Measurements from ENCODE around the gene NLRX1. TPM values are rescaled to one million over a fixed set of nuclear protein-coding genes. Genes with fewer than 3 reads are reported as not detected.

NLRX1 gene
- total RNA-seq, 1 experiment from 2014 or later = 7.5 TPM

- no peak overlapping the region for H3K27ac ChIP-seq (ENCODE audit: low read length)
- H3K4me2 ChIP-seq (ENCODE audit: low read depth, low read length, poor library complexity, severe bottlenecking) = peak overlapping the region; percentile 73
- no peaks in the 10 kb centered on the region for H3K27me3 ChIP-seq (ENCODE audit: low read length)
- no peaks in the 10 kb centered on the region for H3K9me3 ChIP-seq (ENCODE audit: low read length)
- H3K36me3 ChIP-seq (ENCODE audit: insufficient read depth, low read length) = no peaks in the 10 kb centered on the region
- peaks cover 3% of the 10 kb centered on the region for H3K4me1 ChIP-seq (ENCODE audit: low read length)
- H3K9me2 ChIP-seq (replicated peaks; ENCODE audit: insufficient read depth, low read length) = no peaks in the 10 kb centered on the region
- no peaks in the 10 kb centered on the region for H4K20me1 ChIP-seq (ENCODE audit: insufficient read depth, low read depth, low read length)
- H3K9ac ChIP-seq (ENCODE audit: low read length) = peak overlapping the region; percentile 79
- peak overlapping the region; percentile 78; the same call in 1 of the 2 replicates for H2AFZ ChIP-seq (ENCODE audit: low read length)
- peak overlapping the region; percentile 74 for H3K4me3 ChIP-seq (ENCODE audit: low read length)
- H3K79me2 ChIP-seq (ENCODE audit: low read length) = no peaks in the 10 kb centered on the region
- no peak for DNase-seq
Observed at GRCh38 chr11:119169282-119169719, 776 bp downstream of the NLRX1 start.

- H3K36me3 ChIP-seq (ENCODE audit: insufficient read depth, low read length) = no peaks in the 10 kb centered on the region
- H3K4me1 ChIP-seq (ENCODE audit: low read length) = peaks cover 3% of the 10 kb centered on the region
- no peaks in the 10 kb centered on the region for H3K27me3 ChIP-seq (ENCODE audit: low read length)
- H3K4me2 ChIP-seq (ENCODE audit: low read depth, low read length, poor library complexity, severe bottlenecking) = no peak overlapping the region
- H3K4me3 ChIP-seq (ENCODE audit: low read length) = no peak overlapping the region
- no peaks in the 10 kb centered on the region for H4K20me1 ChIP-seq (ENCODE audit: insufficient read depth, low read depth, low read length)
- H3K9me2 ChIP-seq (replicated peaks; ENCODE audit: insufficient read depth, low read length) = no peaks in the 10 kb centered on the region
- no peaks in the 10 kb centered on the region for H3K9me3 ChIP-seq (ENCODE audit: low read length)
- no peak overlapping the region for H3K27ac ChIP-seq (ENCODE audit: low read length)
- no peak overlapping the region for H3K9ac ChIP-seq (ENCODE audit: low read length)
- no peak overlapping the region for H2AFZ ChIP-seq (ENCODE audit: low read length)
- no peak for DNase-seq
- no peaks in the 10 kb centered on the region for H3K79me2 ChIP-seq (ENCODE audit: low read length)
Observed at GRCh38 chr11:119172513-119172912, 4.0 kb downstream of the NLRX1 start.

- H3K9me3 ChIP-seq (ENCODE audit: low read length) = no peaks in the 10 kb centered on the region
- no peaks in the 10 kb centered on the region for H3K79me2 ChIP-seq (ENCODE audit: low read length)
- DNase-seq = no peak
- no peak overlapping the region for H3K27ac ChIP-seq (ENCODE audit: low read length)
- no peak overlapping the region for H3K4me2 ChIP-seq (ENCODE audit: low read depth, low read length, poor library complexity, severe bottlenecking)
- H3K9ac ChIP-seq (ENCODE audit: low read length) = no peak overlapping the region
- no peaks in the 10 kb centered on the region for H3K27me3 ChIP-seq (ENCODE audit: low read length)
- H3K36me3 ChIP-seq (ENCODE audit: insufficient read depth, low read length) = no peaks in the 10 kb centered on the region
- no peaks in the 10 kb centered on the region for H3K9me2 ChIP-seq (replicated peaks; ENCODE audit: insufficient read depth, low read length)
- H2AFZ ChIP-seq (ENCODE audit: low read length) = no peak overlapping the region
- H3K4me3 ChIP-seq (ENCODE audit: low read length) = no peak overlapping the region
- peaks cover 3% of the 10 kb centered on the region for H3K4me1 ChIP-seq (ENCODE audit: low read length)
- no peaks in the 10 kb centered on the region for H4K20me1 ChIP-seq (ENCODE audit: insufficient read depth, low read depth, low read length)
Observed at GRCh38 chr11:119173453-119173852, 4.9 kb downstream of the NLRX1 start.

- Histone ChIP-seq H3K4me2 (ENCODE audit: low read depth, low read length, poor library complexity, severe bottlenecking) (no peak overlapping the region), H3K27ac (ENCODE audit: low read length) (no peak overlapping the region), H3K79me2 (ENCODE audit: low read length) (no peaks in the 10 kb centered on the region), H3K27me3 (ENCODE audit: low read length) (no peaks in the 10 kb centered on the region), H3K9ac (ENCODE audit: low read length) (no peak overlapping the region), H3K9me2 (replicated peaks; ENCODE audit: insufficient read depth, low read length) (no peaks in the 10 kb centered on the region), H3K36me3 (ENCODE audit: insufficient read depth, low read length) (no peaks in the 10 kb centered on the region), H3K9me3 (ENCODE audit: low read length) (no peaks in the 10 kb centered on the region), H3K4me3 (ENCODE audit: low read length) (no peak overlapping the region), H2AFZ (ENCODE audit: low read length) (no peak overlapping the region), H4K20me1 (ENCODE audit: insufficient read depth, low read depth, low read length) (no peaks in the 10 kb centered on the region), H3K4me1 (ENCODE audit: low read length) (no peaks in the 10 kb centered on the region)
- DNase-seq = no peak
Observed at GRCh38 chr11:119175493-119176077, 7.1 kb downstream of the NLRX1 start.

- H3K4me3 ChIP-seq (ENCODE audit: low read length) = no peak overlapping the region
- no peaks in the 10 kb centered on the region for H3K9me3 ChIP-seq (ENCODE audit: low read length)
- H3K27ac ChIP-seq (ENCODE audit: low read length) = no peak overlapping the region
- H3K4me2 ChIP-seq (ENCODE audit: low read depth, low read length, poor library complexity, severe bottlenecking) = no peak overlapping the region
- no peaks in the 10 kb centered on the region for H3K79me2 ChIP-seq (ENCODE audit: low read length)
- H3K9ac ChIP-seq (ENCODE audit: low read length) = no peak overlapping the region
- no peaks in the 10 kb centered on the region for H4K20me1 ChIP-seq (ENCODE audit: insufficient read depth, low read depth, low read length)
- H2AFZ ChIP-seq (ENCODE audit: low read length) = no peak overlapping the region
- H3K4me1 ChIP-seq (ENCODE audit: low read length) = no peaks in the 10 kb centered on the region
- H3K36me3 ChIP-seq (ENCODE audit: insufficient read depth, low read length) = no peaks in the 10 kb centered on the region
- DNase-seq = no peak
- no peaks in the 10 kb centered on the region for H3K9me2 ChIP-seq (replicated peaks; ENCODE audit: insufficient read depth, low read length)
- no peaks in the 10 kb centered on the region for H3K27me3 ChIP-seq (ENCODE audit: low read length)
Observed at GRCh38 chr11:119178166-119178680, 9.7 kb downstream of the NLRX1 start.

- no peak for DNase-seq
Observed at GRCh38 chr11:119179342-119179741, 10.8 kb downstream of the NLRX1 start.

GRCh38 chr11:119179983-119180382, 11.5 kb downstream of the NLRX1 start:
- no peaks in the 10 kb centered on the region for H3K9me3 ChIP-seq (ENCODE audit: low read length)
- no peaks in the 10 kb centered on the region for H3K36me3 ChIP-seq (ENCODE audit: insufficient read depth, low read length)
- no peak overlapping the region for H2AFZ ChIP-seq (ENCODE audit: low read length)
- no peaks in the 10 kb centered on the region for H4K20me1 ChIP-seq (ENCODE audit: insufficient read depth, low read depth, low read length)
- H3K4me2 ChIP-seq (ENCODE audit: low read depth, low read length, poor library complexity, severe bottlenecking) = no peak overlapping the region
- no peaks in the 10 kb centered on the region for H3K27me3 ChIP-seq (ENCODE audit: low read length)
- DNase-seq = no peak
- no peaks in the 10 kb centered on the region for H3K9me2 ChIP-seq (replicated peaks; ENCODE audit: insufficient read depth, low read length)
- no peaks in the 10 kb centered on the region for H3K4me1 ChIP-seq (ENCODE audit: low read length)
- no peak overlapping the region for H3K9ac ChIP-seq (ENCODE audit: low read length)
- no peak overlapping the region for H3K27ac ChIP-seq (ENCODE audit: low read length)
- no peak overlapping the region for H3K4me3 ChIP-seq (ENCODE audit: low read length)
- no peaks in the 10 kb centered on the region for H3K79me2 ChIP-seq (ENCODE audit: low read length)

More at GRCh38 chr11:119179342-119179741, 10.8 kb downstream of the NLRX1 start:
- no peak overlapping the region for H3K4me2 ChIP-seq (ENCODE audit: low read depth, low read length, poor library complexity, severe bottlenecking)
- H3K27me3 ChIP-seq (ENCODE audit: low read length) = no peaks in the 10 kb centered on the region
- H3K9me2 ChIP-seq (replicated peaks; ENCODE audit: insufficient read depth, low read length) = no peaks in the 10 kb centered on the region
- H3K4me3 ChIP-seq (ENCODE audit: low read length) = no peak overlapping the region
- no peak overlapping the region for H3K27ac ChIP-seq (ENCODE audit: low read length)
- no peak overlapping the region for H3K9ac ChIP-seq (ENCODE audit: low read length)
- H2AFZ ChIP-seq (ENCODE audit: low read length) = no peak overlapping the region
- no peaks in the 10 kb centered on the region for H4K20me1 ChIP-seq (ENCODE audit: insufficient read depth, low read depth, low read length)
- H3K9me3 ChIP-seq (ENCODE audit: low read length) = no peaks in the 10 kb centered on the region
- H3K4me1 ChIP-seq (ENCODE audit: low read length) = no peaks in the 10 kb centered on the region
- no peaks in the 10 kb centered on the region for H3K79me2 ChIP-seq (ENCODE audit: low read length)
- no peaks in the 10 kb centered on the region for H3K36me3 ChIP-seq (ENCODE audit: insufficient read depth, low read length)

- Histone ChIP-seq H3K36me3 (ENCODE audit: insufficient read depth, low read length) (no peaks in the 10 kb centered on the region), H3K4me2 (ENCODE audit: low read depth, low read length, poor library complexity, severe bottlenecking) (no peak overlapping the region), H3K79me2 (ENCODE audit: low read length) (no peaks in the 10 kb centered on the region), H3K4me1 (ENCODE audit: low read length) (no peaks in the 10 kb centered on the region), H3K9ac (ENCODE audit: low read length) (no peak overlapping the region), H2AFZ (ENCODE audit: low read length) (no peak overlapping the region), H3K9me3 (ENCODE audit: low read length) (no peaks in the 10 kb centered on the region), H4K20me1 (ENCODE audit: insufficient read depth, low read depth, low read length) (no peaks in the 10 kb centered on the region), H3K27me3 (ENCODE audit: low read length) (no peaks in the 10 kb centered on the region), H3K4me3 (ENCODE audit: low read length) (no peak overlapping the region), H3K9me2 (replicated peaks; ENCODE audit: insufficient read depth, low read length) (no peaks in the 10 kb centered on the region), H3K27ac (ENCODE audit: low read length) (no peak overlapping the region)
- no peak for DNase-seq
Observed at GRCh38 chr11:119180729-119181676, 12.5 kb downstream of the NLRX1 start.
